Kidney (tissue), 11 donors: ENCODE measurements around the gene ANXA11. TPM values are rescaled to one million over a fixed set of nuclear protein-coding genes. Genes with fewer than 3 reads are reported as not detected.
A peak's percentile ranks its signal among the peaks of the same experiment; 100 is the strongest.
"Not testable (repeated sequence)": the region's sequence is repeated elsewhere in the genome, so short reads cannot be mapped to it uniquely, and the experiment has no call there.

Experiments
- DNase-seq, 5 donors: peaks; one replicate each; pipeline ENCODE4 v3.0.0-alpha.2; 2013 to 2020
- FAIRE-seq: peaks from 2 replicates; lab custom pipeline; 2012; peaks lifted over from hg19 to GRCh38; lab: Jason Lieb, UNC
- H3K27ac ChIP-seq, 2 donors: one replicate each; pipeline ENCODE4 v1.7.0; 2013; ENCODE audit warnings: low read depth in 2 of 2, low read length in 2 of 2, inconsistent platforms in 1 of 2
- H3K27me3 ChIP-seq: one replicate; pipeline ENCODE4 v1.7.1; 2013; ENCODE audit warnings: low read length, inconsistent platforms; ENCODE audit not compliant: control insufficient read depth, insufficient read depth
- H3K36me3 ChIP-seq, 3 donors: one replicate each; pipeline versions ENCODE4 v1.7.0 to v1.7.1; 2013; ENCODE audit warnings: low read length in 3 of 3, control low read depth in 1 of 3, inconsistent platforms in 1 of 3; ENCODE audit not compliant: insufficient read depth in 3 of 3, control insufficient read depth in 2 of 3
- H3K4me1 ChIP-seq, 3 donors: one replicate each; pipeline versions ENCODE4 v1.7.0 to v1.7.1; 2013; ENCODE audit warnings: low read length in 3 of 3, inconsistent platforms in 1 of 3, low read depth in 1 of 3; ENCODE audit not compliant: control insufficient read depth in 2 of 3, insufficient read depth in 2 of 3
- H3K4me3 ChIP-seq, 3 donors: one replicate each; pipeline versions ENCODE4 v1.7.0 to v1.8.1; 2013; ENCODE audit warnings: low read length in 3 of 3, control low read depth in 1 of 3, inconsistent platforms in 1 of 3
- H3K9ac ChIP-seq, 3 donors: one replicate each; pipeline versions ENCODE4 v1.7.0 to v1.7.1; 2013; ENCODE audit warnings: low read length in 3 of 3, control low read depth in 1 of 3, inconsistent platforms in 1 of 3
- H3K9me3 ChIP-seq, 3 donors: one replicate each; pipeline versions ENCODE4 v1.7.0 to v1.7.1; 2013; ENCODE audit warnings: low read length in 3 of 3, control low read depth in 1 of 3, inconsistent platforms in 1 of 3; ENCODE audit not compliant: control insufficient read depth in 2 of 3, insufficient read depth in 1 of 3
- intact Hi-C: fragments of 100-400 bp; cut with DNase I; formaldehyde crosslinking; loops from one replicate; pipeline ENCODE4 v1.11.1; 2022
- polyA plus RNA-seq: library from polyadenylated mRNA; stranded (reverse); fragments of 350-450 nt; fragmentation: Illumina TruSeq; extraction: RNeasy Lipid Tissue Mini Kit (QIAGEN cat#74804); gene quantifications from one replicate; pipeline ENCODE4 v1.2.3, GENCODE V29; 2014; ENCODE audit warnings: low read depth, low replicate concordance; ENCODE audit not compliant: insufficient read depth
- total RNA-seq: library from RNA; stranded (reverse); fragmentation: NEBNext Ultra II Directional; extraction: Animal tissue kit (Norgen Biotek cat#: 25700); gene quantifications from one replicate; pipeline ENCODE4 v1.2.1, GENCODE V29; 2021
- donor health status: control.
- donor health status: control.
- donor health status: DM: yes; HTN: yes; CAD: no.
- donor health status: Normal renal cell carcinoma (clear cell type).

The ANXA11 gene
- total and polyA plus RNA-seq, 2 donors from 2014 or later: 435 to 543 TPM

DNA sequence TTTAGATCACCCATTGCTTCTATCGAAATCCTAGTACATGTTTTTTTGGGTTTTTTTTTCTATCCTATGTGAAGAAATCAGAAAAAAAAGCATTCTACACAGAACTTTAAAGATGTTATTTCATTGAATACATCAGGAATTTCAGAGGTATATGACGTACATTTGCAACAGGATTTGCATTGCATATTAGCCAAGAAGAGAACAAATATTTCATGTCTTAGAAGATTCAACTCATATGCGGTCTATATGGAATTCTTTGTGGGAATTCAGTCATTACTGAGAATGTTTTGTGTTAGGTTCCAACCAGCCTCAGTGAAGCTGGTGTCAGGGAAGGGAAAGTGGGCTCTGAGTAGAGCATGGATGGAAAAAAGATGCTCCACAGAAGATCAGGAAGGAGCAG is 39.0 kb upstream of the ANXA11 start:
- DNase-seq, H3K9me3 ChIP-seq, H3K4me1 ChIP-seq, H3K4me3 ChIP-seq, intact Hi-C loops, FAIRE-seq, H3K27me3 ChIP-seq, H3K9ac ChIP-seq, H3K36me3 ChIP-seq, H3K27ac ChIP-seq: not testable (repeated sequence)

DNA sequence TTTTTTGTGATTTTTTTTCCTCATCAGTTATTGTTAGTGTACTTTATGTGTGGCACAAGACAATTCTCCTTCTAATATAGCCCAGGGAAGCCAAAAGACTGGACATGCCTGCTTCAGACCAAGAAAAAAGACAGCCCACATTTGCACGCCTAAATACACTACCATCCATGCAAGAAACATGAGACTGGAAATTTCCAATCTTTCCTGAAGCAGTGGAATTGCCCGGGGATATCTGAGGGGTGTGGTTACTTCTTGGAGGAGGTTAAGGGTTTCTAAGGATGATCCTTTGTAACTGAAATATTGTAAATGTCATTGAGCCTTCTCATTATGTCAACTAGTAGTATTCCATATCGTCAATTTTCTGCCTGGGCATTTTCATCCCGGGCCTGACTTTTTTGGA is 37.0 kb upstream of the ANXA11 start:
- H3K9ac ChIP-seq, intact Hi-C loops, H3K27ac ChIP-seq, DNase-seq, H3K4me3 ChIP-seq, H3K4me1 ChIP-seq, H3K36me3 ChIP-seq, FAIRE-seq, H3K9me3 ChIP-seq, H3K27me3 ChIP-seq: not testable (repeated sequence)

DNA sequence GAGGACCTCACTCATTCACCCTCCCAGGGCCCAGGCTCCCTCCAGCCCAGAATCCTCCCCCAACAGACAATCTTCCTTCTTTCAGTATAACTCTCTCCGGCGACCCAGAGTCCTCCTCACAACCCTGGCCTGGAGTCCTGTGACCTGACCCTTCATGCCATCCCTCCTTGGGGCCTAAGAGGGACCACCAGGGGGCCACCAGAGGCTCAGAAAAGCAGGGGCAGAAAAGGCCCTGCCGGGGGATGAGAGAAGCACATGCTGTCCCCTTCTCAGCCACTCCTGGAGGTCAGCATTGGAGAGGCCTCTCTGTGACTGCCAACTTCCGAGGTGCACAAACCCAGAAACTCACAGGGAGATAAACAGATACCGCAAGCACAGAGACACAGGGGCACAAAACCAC is 31.1 kb upstream of the ANXA11 start:
- FAIRE-seq, DNase-seq, H3K4me3 ChIP-seq, H3K9ac ChIP-seq, intact Hi-C loops, H3K4me1 ChIP-seq, H3K27ac ChIP-seq, H3K27me3 ChIP-seq, H3K9me3 ChIP-seq, H3K36me3 ChIP-seq: not testable (repeated sequence)

DNA sequence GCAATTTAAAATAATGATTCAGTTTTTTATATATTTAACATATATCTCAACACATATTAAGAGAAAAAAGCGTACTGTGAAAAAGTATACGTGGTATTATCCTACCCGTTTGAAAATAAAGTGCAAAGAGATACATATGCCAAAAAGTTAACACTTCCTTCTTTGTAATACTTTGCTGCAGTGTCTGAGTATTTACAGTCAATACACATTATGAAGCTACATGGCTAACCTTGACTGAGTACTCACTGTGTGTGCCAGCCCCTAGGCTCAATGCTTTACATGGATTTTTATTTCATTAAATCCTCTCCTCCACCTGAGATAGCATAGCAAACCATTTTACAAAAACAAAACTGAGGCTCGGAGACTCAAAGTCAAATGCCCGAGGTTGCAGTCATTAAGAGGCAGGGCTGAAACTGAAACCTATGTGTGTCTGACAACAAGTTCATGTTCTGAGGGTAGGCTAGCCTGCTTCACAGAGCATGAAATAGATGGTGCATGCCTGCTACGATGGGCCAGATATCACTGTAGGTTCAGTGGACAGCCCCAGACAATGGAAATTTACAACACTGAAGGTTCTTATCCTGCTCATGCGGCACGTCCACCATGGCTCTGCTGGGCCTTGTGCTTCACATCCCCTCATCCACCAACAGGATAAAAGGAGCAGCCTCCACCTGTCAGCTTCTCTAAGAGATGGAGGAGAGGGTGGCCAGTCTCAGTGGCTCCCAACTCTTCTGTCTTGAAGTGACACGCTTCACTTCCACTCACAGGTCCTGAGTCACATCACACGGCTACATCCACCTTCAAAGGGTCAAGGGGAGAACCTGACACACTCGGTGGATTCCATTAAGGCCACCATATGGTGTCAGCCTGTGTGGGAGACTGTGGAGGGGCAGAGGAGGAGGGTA is 29.2 kb upstream of the ANXA11 start:
- H3K36me3 ChIP-seq, intact Hi-C loops, H3K27ac ChIP-seq, H3K9me3 ChIP-seq, FAIRE-seq, H3K4me3 ChIP-seq, DNase-seq, H3K4me1 ChIP-seq, H3K9ac ChIP-seq, H3K27me3 ChIP-seq: not testable (repeated sequence)

DNA sequence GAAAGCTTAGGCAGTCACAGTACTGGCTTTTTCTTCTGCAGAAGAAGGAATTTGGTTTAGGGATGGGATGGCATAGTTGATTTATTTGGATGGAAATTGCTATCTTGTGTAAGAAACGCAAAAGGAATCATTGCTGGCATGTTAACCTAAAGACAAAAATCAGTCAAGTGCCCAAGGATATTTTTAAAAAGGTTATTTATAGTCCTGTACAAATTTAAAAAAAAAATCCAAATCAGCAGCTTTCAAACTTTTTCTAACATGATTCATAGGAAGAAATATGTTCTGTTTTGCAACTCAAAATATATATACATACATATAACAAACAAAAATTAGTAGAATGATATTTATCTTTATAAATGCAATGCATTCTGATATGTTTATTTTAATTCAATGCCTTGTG is 28.5 kb upstream of the ANXA11 start:
- FAIRE-seq: peak; percentile 62
- H3K4me3 ChIP-seq, DNase-seq, H3K36me3 ChIP-seq, H3K4me1 ChIP-seq, H3K9me3 ChIP-seq, H3K9ac ChIP-seq, H3K27ac ChIP-seq, intact Hi-C loops, H3K27me3 ChIP-seq: not testable (repeated sequence)

DNA sequence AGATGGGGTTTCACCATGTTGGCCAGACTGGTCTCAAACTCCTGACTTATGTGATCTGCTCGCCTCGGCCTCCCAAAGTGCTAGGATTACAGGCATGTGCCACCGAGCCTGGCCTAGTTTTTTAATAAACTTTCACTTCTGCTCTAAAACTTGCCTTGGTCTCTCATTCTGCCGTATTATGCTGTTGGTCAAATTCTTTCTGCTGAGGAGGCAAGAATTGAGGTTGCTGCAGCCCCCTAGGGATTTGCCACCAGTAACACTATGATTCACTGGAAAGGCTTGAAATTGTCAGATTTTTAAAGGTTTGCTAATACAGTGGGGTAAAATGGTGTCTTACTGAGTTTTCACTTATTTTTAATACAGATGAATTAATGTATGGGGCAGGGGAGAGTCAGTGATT is 21.4 kb upstream of the ANXA11 start:
- FAIRE-seq, H3K9ac ChIP-seq: not testable (repeated sequence)

DNA sequence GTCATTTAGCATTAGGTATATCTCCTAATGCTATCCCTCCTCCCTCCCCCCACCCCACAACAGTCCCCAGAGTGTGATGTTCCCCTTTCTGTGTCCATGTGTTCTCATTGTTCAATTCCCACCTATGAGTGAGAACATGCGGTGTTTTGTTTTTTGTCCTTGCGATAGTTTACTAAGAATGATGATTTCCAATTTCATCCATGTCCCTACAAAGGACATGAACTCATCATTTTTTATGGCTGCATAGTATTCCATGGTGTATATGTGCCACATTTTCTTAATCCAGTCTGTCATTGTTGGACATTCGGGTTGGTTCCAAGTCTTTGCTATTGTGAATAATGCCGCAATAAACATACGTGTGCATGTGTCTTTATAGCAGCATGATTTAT is 17.7 kb upstream of the ANXA11 start:
- DNase-seq, H3K4me3 ChIP-seq, H3K4me1 ChIP-seq, H3K36me3 ChIP-seq, FAIRE-seq, H3K27me3 ChIP-seq, H3K9me3 ChIP-seq, intact Hi-C loops, H3K27ac ChIP-seq, H3K9ac ChIP-seq: not testable (repeated sequence)

More for the DNA sequence above, 21.4 kb upstream of the ANXA11 start:
- H3K4me1 ChIP-seq, H3K27me3 ChIP-seq, H3K4me3 ChIP-seq, H3K9me3 ChIP-seq, H3K27ac ChIP-seq, intact Hi-C loops, H3K36me3 ChIP-seq, DNase-seq: not testable (repeated sequence)

DNA sequence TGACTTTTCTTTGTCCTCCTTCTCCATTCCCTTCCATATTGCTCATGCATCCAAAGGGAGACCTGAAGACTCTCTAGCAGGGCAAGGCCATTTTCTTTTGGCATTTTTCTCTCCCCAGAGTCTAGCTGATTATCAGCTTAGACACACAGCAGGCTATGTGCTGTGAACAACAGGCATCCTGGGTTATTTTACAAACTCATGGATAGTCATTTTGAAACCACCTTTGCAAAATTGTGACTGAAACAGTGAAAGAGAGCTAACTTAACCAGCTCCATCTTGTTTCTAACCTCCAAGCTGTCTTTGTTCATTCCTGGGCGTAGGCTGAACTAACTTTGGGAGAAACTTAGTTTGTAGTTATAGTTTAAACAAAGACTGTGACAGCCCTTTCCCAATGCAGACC is 13.5 kb upstream of the ANXA11 start:
- H3K4me3 ChIP-seq, H3K9ac ChIP-seq, H3K36me3 ChIP-seq, DNase-seq, intact Hi-C loops, H3K4me1 ChIP-seq, H3K9me3 ChIP-seq, H3K27me3 ChIP-seq, H3K27ac ChIP-seq, FAIRE-seq: not testable (repeated sequence)
